Measurements from ENCODE around the gene LPAR3.
"Not testable (repeated sequence)": the region's sequence is repeated elsewhere in the genome, so short reads cannot be mapped to it uniquely, and the experiment has no call there.

The LPAR3 gene

DNA sequence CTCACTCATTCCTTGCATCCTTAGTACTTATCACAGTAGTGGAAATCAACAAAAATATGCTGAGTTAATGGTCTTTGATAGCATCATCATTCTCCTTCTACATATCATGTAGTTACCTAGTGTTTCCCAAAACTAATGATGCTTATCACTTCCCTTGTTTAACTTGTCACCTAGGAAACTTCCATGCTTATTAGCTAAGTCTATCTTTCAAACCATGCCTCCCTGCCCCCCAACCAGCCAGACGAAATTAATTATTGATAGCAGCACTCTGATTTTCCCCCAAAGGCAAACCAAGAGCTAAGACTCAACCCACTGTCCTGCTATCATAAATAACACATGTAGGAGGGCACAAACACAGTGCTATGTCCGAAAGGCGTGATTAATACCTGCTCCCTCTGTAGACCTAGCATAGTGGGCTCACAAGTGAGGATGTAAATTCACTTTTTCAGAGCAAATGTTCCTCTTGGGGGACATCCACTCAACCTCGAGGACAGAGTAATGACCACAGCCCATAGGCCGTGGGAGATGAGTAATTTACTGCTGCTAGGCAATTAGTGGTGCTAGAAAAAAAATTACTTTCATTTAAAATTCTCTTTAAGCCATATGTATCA lies 25.8 kb upstream of the LPAR3 start:
- no peak for DNase-seq (ENCODE audit: low read depth, low spot score)
- no peak for TF ChIP-seq ZNF274 (IDR thresholded peaks at IDR 0.05; ENCODE audit: low read depth, low read length)
- no peak for TF ChIP-seq SUZ12 (IDR thresholded peaks at IDR 0.05; ENCODE audit: extremely low read depth, insufficient read depth, insufficient read length)
- no peak for TF ChIP-seq YY1 (IDR thresholded peaks at IDR 0.05; ENCODE audit: insufficient read depth, insufficient read length)
- no peaks in the 10 kb centered on the region for H3K36me3 ChIP-seq (ENCODE audit: insufficient read depth, insufficient read length, low read length)

GRCh38 chr1:84916897-84917296 lies 23.9 kb upstream of the LPAR3 start:
- Histone ChIP-seq H3K9ac (ENCODE audit: insufficient read length, low read depth) (no peak overlapping the region), H3K27me3 (ENCODE audit: insufficient read depth, insufficient read length) (no peaks in the 10 kb centered on the region), H3K36me3 (ENCODE audit: insufficient read depth, insufficient read length, low read length) (no peaks in the 10 kb centered on the region), H3K9me3 (ENCODE audit: insufficient read depth, low read length) (no peaks in the 10 kb centered on the region), H3K4me1 (ENCODE audit: insufficient read depth, insufficient read length) (no peaks in the 10 kb centered on the region), H3K4me3 (ENCODE audit: insufficient read length, low read depth) (no peak overlapping the region)
- no peak for DNase-seq (ENCODE audit: low read depth, low spot score)
- no peak for TF ChIP-seq ZNF274 (IDR thresholded peaks at IDR 0.05; ENCODE audit: low read depth, low read length)
- no peak for TF ChIP-seq SUZ12 (IDR thresholded peaks at IDR 0.05; ENCODE audit: extremely low read depth, insufficient read depth, insufficient read length)
- no peak for TF ChIP-seq YY1 (IDR thresholded peaks at IDR 0.05; ENCODE audit: insufficient read depth, insufficient read length)

More for the DNA sequence above, 25.8 kb upstream of the LPAR3 start:
- Histone ChIP-seq H3K4me1 (ENCODE audit: insufficient read depth, insufficient read length) (no peaks in the 10 kb centered on the region), H3K9ac (ENCODE audit: insufficient read length, low read depth) (no peak overlapping the region), H3K4me3 (ENCODE audit: insufficient read length, low read depth) (no peak overlapping the region), H3K9me3 (ENCODE audit: insufficient read depth, low read length) (no peaks in the 10 kb centered on the region), H3K27me3 (ENCODE audit: insufficient read depth, insufficient read length) (no peaks in the 10 kb centered on the region)

- Histone ChIP-seq H3K27me3 (ENCODE audit: insufficient read depth, insufficient read length) (no peaks in the 10 kb centered on the region), H3K9me3 (ENCODE audit: insufficient read depth, low read length) (no peaks in the 10 kb centered on the region), H3K9ac (ENCODE audit: insufficient read length, low read depth) (no peak overlapping the region), H3K4me1 (ENCODE audit: insufficient read depth, insufficient read length) (no peaks in the 10 kb centered on the region), H3K4me3 (ENCODE audit: insufficient read length, low read depth) (no peak overlapping the region), H3K36me3 (ENCODE audit: insufficient read depth, insufficient read length, low read length) (no peaks in the 10 kb centered on the region)
- DNase-seq (ENCODE audit: low read depth, low spot score) = no peak
- no peak for TF ChIP-seq SUZ12 (IDR thresholded peaks at IDR 0.05; ENCODE audit: extremely low read depth, insufficient read depth, insufficient read length)
- no peak for TF ChIP-seq YY1 (IDR thresholded peaks at IDR 0.05; ENCODE audit: insufficient read depth, insufficient read length)
- no peak for TF ChIP-seq ZNF274 (IDR thresholded peaks at IDR 0.05; ENCODE audit: low read depth, low read length)
Observed at GRCh38 chr1:84913555-84913892, 20.5 kb upstream of the LPAR3 start.

DNA sequence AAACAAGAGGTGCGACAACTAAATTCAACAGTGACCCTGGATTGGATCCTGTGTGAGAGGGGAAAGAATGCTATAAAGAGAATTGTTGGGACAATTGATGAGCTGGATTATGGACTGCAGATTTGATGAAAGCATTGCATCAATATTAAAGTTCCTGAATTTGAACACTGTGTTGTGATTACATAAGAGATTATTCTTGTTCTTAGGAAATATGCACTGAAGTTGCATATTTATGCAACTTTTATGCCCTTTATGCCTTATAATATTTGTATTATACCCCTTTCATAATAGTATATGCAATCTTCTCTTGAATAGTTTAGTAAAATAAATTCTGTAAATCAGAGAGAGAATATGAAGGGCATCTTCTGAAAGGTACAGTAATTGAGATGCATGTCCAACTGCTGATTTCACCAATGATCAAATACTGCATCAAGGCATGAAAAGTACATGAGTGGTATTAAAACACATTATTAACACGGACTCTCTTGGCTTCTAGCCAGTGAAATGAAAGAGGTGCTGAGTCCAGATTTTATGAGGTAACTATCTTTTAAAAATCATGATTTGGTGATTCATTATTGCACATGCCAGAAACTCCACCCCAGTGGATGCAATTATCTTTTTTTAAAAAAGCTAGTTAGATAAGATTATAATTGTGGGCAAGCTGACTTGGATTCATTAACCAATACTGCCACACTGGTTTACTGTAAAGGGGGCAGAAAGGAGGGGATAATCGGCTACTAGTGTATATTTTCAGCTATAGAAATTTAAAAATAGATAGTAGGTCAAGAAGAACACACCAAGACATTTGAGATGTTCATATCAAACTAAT lies 19.9 kb upstream of the LPAR3 start:
- Histone ChIP-seq H3K4me1 (ENCODE audit: insufficient read depth, insufficient read length) (no peaks in the 10 kb centered on the region), H3K9me3 (ENCODE audit: insufficient read depth, low read length) (no peaks in the 10 kb centered on the region), H3K27me3 (ENCODE audit: insufficient read depth, insufficient read length) (no peaks in the 10 kb centered on the region), H3K9ac (ENCODE audit: insufficient read length, low read depth) (no peak overlapping the region), H3K36me3 (ENCODE audit: insufficient read depth, insufficient read length, low read length) (no peaks in the 10 kb centered on the region), H3K4me3 (ENCODE audit: insufficient read length, low read depth) (no peak overlapping the region)
- TF ChIP-seq YY1 (IDR thresholded peaks at IDR 0.05; ENCODE audit: insufficient read depth, insufficient read length) (no peak), SUZ12 (IDR thresholded peaks at IDR 0.05; ENCODE audit: extremely low read depth, insufficient read depth, insufficient read length) (no peak), ZNF274 (IDR thresholded peaks at IDR 0.05; ENCODE audit: low read depth, low read length) (no peak)
- no peak for DNase-seq (ENCODE audit: low read depth, low spot score)

- not testable (repeated sequence) for H3K9me3 ChIP-seq (ENCODE audit: insufficient read depth, low read length); H3K36me3 ChIP-seq (ENCODE audit: insufficient read depth, insufficient read length, low read length); H3K27me3 ChIP-seq (ENCODE audit: insufficient read depth, insufficient read length); H3K4me3 ChIP-seq (ENCODE audit: insufficient read length, low read depth); H3K4me1 ChIP-seq (ENCODE audit: insufficient read depth, insufficient read length); DNase-seq (ENCODE audit: low read depth, low spot score); H3K9ac ChIP-seq (ENCODE audit: insufficient read length, low read depth)
Observed at GRCh38 chr1:84908746-84909464, 15.9 kb upstream of the LPAR3 start.

DNA sequence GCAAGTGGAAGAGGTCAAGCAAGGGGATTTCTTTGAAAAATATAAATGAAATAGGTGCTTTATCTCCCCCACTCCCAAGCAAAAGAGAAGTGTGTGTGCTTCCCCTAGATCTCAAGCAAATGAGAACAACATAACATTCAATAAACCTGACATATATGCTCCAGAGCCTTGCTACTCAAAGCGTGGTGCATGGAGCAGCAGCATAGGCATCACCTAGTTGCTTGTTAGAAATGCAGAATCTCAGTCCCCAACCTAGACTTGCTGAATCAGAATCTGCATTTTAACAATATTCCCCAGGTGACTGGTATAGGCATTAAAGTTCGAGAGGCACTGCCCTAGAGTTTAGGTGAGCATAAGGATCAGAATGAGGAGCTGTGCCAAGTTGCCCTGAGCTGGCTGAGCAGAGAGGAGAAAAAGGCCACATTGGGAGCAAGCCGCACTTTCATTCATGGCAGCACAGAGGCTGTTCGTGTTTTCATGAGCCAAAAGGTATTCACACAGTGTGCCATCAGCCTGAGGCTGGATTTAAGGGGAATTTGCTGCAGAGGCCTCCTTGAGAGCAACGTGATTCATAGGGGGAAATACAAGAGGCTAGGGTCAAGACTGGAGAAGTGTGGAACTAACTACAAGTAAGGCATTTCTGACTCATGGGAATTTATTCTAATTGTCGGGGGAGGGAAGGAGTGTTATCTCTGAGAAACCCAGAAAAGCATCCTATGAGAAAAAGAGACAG lies 14.3 kb upstream of the LPAR3 start:
- DNase-seq (ENCODE audit: low read depth, low spot score) = no peak
- no peak overlapping the region for H3K9ac ChIP-seq (ENCODE audit: insufficient read length, low read depth)
- H3K36me3 ChIP-seq (ENCODE audit: insufficient read depth, insufficient read length, low read length) = no peaks in the 10 kb centered on the region
- H3K27me3 ChIP-seq (ENCODE audit: insufficient read depth, insufficient read length) = no peaks in the 10 kb centered on the region
- H3K4me1 ChIP-seq (ENCODE audit: insufficient read depth, insufficient read length) = no peaks in the 10 kb centered on the region
- H3K9me3 ChIP-seq (ENCODE audit: insufficient read depth, low read length) = peaks cover 11% of the 10 kb centered on the region; the same call in 1 of the 2 replicates
- H3K4me3 ChIP-seq (ENCODE audit: insufficient read length, low read depth) = no peak overlapping the region
- no peak for TF ChIP-seq SUZ12 (IDR thresholded peaks at IDR 0.05; ENCODE audit: extremely low read depth, insufficient read depth, insufficient read length)
- no peak for TF ChIP-seq ZNF274 (IDR thresholded peaks at IDR 0.05; ENCODE audit: low read depth, low read length)
- TF ChIP-seq YY1 (IDR thresholded peaks at IDR 0.05; ENCODE audit: insufficient read depth, insufficient read length) = no peak

GRCh38 chr1:84902727-84903126 lies 9.7 kb upstream of the LPAR3 start:
- not testable (repeated sequence) for H3K4me1 ChIP-seq (ENCODE audit: insufficient read depth, insufficient read length)

More at GRCh38 chr1:84902727-84903126, 9.7 kb upstream of the LPAR3 start:
- not testable (repeated sequence) for DNase-seq (ENCODE audit: low read depth, low spot score); H3K36me3 ChIP-seq (ENCODE audit: insufficient read depth, insufficient read length, low read length); H3K27me3 ChIP-seq (ENCODE audit: insufficient read depth, insufficient read length); H3K4me3 ChIP-seq (ENCODE audit: insufficient read length, low read depth); H3K9ac ChIP-seq (ENCODE audit: insufficient read length, low read depth)
- peaks cover 14% of the 10 kb centered on the region; the same call in 1 of the 2 replicates for H3K9me3 ChIP-seq (ENCODE audit: insufficient read depth, low read length)

All from NT2/D1 (cell line).